ENCODE data around the gene ZNF605.

GRCh38 chr12:132946246-132946820 lies 9.8 kb downstream of the ZNF605 start:
- TF ChIP-seq CTCF (IDR thresholded peaks at IDR 0.05; ENCODE audit: low read depth, low read length), result no peak
- no peak for TF ChIP-seq MYC (IDR thresholded peaks at IDR 0.05; ENCODE audit: low read depth, low read length)
- no peak for TF ChIP-seq POLR2A (IDR thresholded peaks at IDR 0.05; ENCODE audit: extremely low read depth, insufficient read length)
